Keratinocyte (primary cell): ENCODE measurements around the gene PBX4. TPM values are rescaled to one million over a fixed set of nuclear protein-coding genes. Genes with fewer than 3 reads are reported as not detected.

Source experiments
- DNase-seq: peaks from one replicate; pipeline ENCODE4 v3.0.0-alpha.2; 2011; ENCODE audit warnings: low read depth, missing footprints, low spot score
- FAIRE-seq: peaks from 2 replicates; lab custom pipeline; 2011; peaks lifted over from hg19 to GRCh38; lab: Jason Lieb, UNC
- H2AFZ ChIP-seq: 2 replicates; pipeline ENCODE4 v1.6.0; 2012; ENCODE audit warnings: low read length, control low read depth, inconsistent platforms; ENCODE audit not compliant: control insufficient read depth
- H3K27ac ChIP-seq: 2 replicates; pipeline ENCODE4 v1.5.1; 2011; ENCODE audit warnings: low read length; ENCODE audit not compliant: control insufficient read depth, insufficient read depth
- H3K27me3 ChIP-seq: 3 replicates; pipeline ENCODE4 v1.6.0; 2011; ENCODE audit warnings: low read length; ENCODE audit not compliant: control insufficient read depth, insufficient read depth; ENCODE audit errors: extremely low read depth
- H3K36me3 ChIP-seq, 2 experiments: 2 replicates in 1 of 2; 3 replicates in 1 of 2; pipeline ENCODE4 v1.5.1; 2011; ENCODE audit warnings: low read length in 2 of 2, mild to moderate bottlenecking in 1 of 2; ENCODE audit not compliant: control insufficient read depth in 2 of 2, insufficient read depth in 2 of 2; ENCODE audit errors: extremely low read depth in 1 of 2
- H3K4me1 ChIP-seq: 3 replicates; pipeline ENCODE4 v1.5.1; 2011; ENCODE audit warnings: low read length; ENCODE audit not compliant: control insufficient read depth, insufficient read depth; ENCODE audit errors: extremely low read depth
- H3K4me2 ChIP-seq: 3 replicates; pipeline ENCODE4 v1.6.0; 2011; ENCODE audit warnings: low read depth, low read length; ENCODE audit not compliant: control insufficient read depth, insufficient read depth; ENCODE audit errors: extremely low read depth
- H3K4me3 ChIP-seq, 3 experiments: fragments of 200-600 bp in 1 of 3; sonication (generic) in 1 of 3; 2 replicates in 2 of 3; 3 replicates in 1 of 3; pipeline ENCODE4 v1.5.1; 2011 to 2016; ENCODE audit warnings: low read length in 3 of 3, mild to moderate bottlenecking in 3 of 3, control low read depth in 2 of 3, inconsistent platforms in 1 of 3, low read depth in 1 of 3, mixed read lengths in 1 of 3, mixed run types in 1 of 3, moderate library complexity in 1 of 3; ENCODE audit not compliant: control insufficient read depth in 2 of 3, insufficient read depth in 2 of 3; ENCODE audit errors: extremely low read depth in 1 of 3
- H3K79me2 ChIP-seq: 2 replicates; pipeline ENCODE4 v1.6.0; 2012; ENCODE audit warnings: low read length; ENCODE audit not compliant: control insufficient read depth, insufficient read depth
- H3K9ac ChIP-seq: 3 replicates; pipeline ENCODE4 v1.6.0; 2011; ENCODE audit warnings: low read length; ENCODE audit not compliant: control insufficient read depth, insufficient read depth; ENCODE audit errors: extremely low read depth
- H3K9me1 ChIP-seq: 3 replicates; pipeline ENCODE4 v1.6.0; 2011; ENCODE audit warnings: low read length; ENCODE audit not compliant: control insufficient read depth, insufficient read depth; ENCODE audit errors: extremely low read depth
- H3K9me3 ChIP-seq: 2 replicates; pipeline ENCODE4 v1.5.1; 2012; ENCODE audit warnings: low read depth, low read length; ENCODE audit not compliant: control insufficient read depth
- H4K20me1 ChIP-seq: 3 replicates; pipeline ENCODE4 v1.6.0; 2011; ENCODE audit warnings: low read length; ENCODE audit not compliant: control insufficient read depth, insufficient read depth; ENCODE audit errors: extremely low read depth
- CTCF ChIP-seq, 3 experiments: IDR thresholded peaks in 1 of 3; conservative IDR thresholded peaks in 1 of 3; optimal IDR thresholded peaks in 1 of 3; 2 replicates in 2 of 3; 3 replicates in 1 of 3; pipeline versions ENCODE3 to v1.5.1; 2011; ENCODE audit warnings: low read length in 3 of 3, mild to moderate bottlenecking in 3 of 3, moderate library complexity in 2 of 3, control low read depth in 1 of 3, inconsistent platforms in 1 of 3; ENCODE audit not compliant: insufficient read depth in 2 of 3; ENCODE audit errors: extremely low read depth in 1 of 3
- EZH2 ChIP-seq: IDR thresholded peaks from one replicate; pipeline ENCODE4 v1.6.1; 2012; ENCODE audit warnings: inconsistent platforms, mild to moderate bottlenecking, low read length, moderate library complexity
- dilution Hi-C: fragments of 300-500 bp; cut with MboI; formaldehyde crosslinking; loops from one replicate; pipeline ENCODE4 v1.7.0; 2020; ENCODE audit warnings: low sequenced_read_pairs; ENCODE audit not compliant: extremely low pct_ligation_motif_present
- polyA plus RNA-seq, 5 experiments: library from polyadenylated mRNA; depleted of rRNA in 3 of 5; stranded (reverse) in 3 of 5; stranded (forward) in 1 of 5; unstranded in 1 of 5; fragments of >200 nt; gene quantifications; 1 replicate in 1 of 5; 2 replicates in 3 of 5; 3 replicates in 1 of 5; pipeline versions ENCODE4 v1.2.1 to v1.2.3, GENCODE V29; 2011 to 2012; ENCODE audit warnings: missing spikeins in 2 of 5, low read depth in 1 of 5, low replicate concordance in 1 of 5

Gene PBX4
- polyA plus RNA-seq, 1 donor (not counting 4 experiments of a cell fraction or from before 2014, with no cell fraction given), result 1.7 TPM

DNA sequence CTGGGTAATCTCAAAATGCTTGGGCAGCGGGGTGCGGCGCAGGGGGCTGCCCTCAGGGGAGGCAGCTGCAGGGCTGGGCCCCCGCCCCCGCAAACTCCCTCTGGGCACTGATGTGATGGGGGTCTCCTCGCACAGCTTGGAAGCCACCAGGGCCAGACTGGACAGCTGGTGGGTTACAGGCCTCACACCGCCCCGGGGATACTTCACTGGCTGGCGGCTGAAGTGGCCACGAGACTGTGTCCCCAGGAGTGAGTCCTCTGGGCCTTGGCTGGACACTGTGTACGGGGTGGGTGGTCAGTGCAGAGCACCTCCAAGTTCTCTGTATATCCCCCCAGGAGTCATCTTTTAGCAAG is 11.6 kb upstream of the PBX4 start:
- Histone ChIP-seq H3K27ac (no peak overlapping the region), H3K79me2 (peaks cover 3% of the 10 kb centered on the region), H3K4me3 (no peak overlapping the region), H3K9me3 (no peaks in the 10 kb centered on the region), H4K20me1 (peaks cover 3% of the 10 kb centered on the region), H3K4me2 (no peak overlapping the region), H3K9ac (no peak overlapping the region), H3K9me1 (no peaks in the 10 kb centered on the region), H3K27me3 (no peaks in the 10 kb centered on the region), H3K4me1 (peaks cover 5% of the 10 kb centered on the region), H2AFZ (no peak overlapping the region), H3K36me3 (peaks cover 14 to 18% of the 10 kb centered on the region in 2 experiments)
- no peak for FAIRE-seq
- no peak for TF ChIP-seq EZH2
- no peak for TF ChIP-seq CTCF (optimal IDR thresholded peaks at IDR 0.05 in 1 of 3, IDR thresholded peaks at IDR 0.05 in 1 of 3, conservative IDR thresholded peaks at IDR 0.05 in 1 of 3; ENCODE audit: extremely low read depth in 1 of 3, insufficient read depth in 2 of 3, low read length in 3 of 3)
- DNase-seq, result no peak
- dilution Hi-C loops, result no loop called here

DNA sequence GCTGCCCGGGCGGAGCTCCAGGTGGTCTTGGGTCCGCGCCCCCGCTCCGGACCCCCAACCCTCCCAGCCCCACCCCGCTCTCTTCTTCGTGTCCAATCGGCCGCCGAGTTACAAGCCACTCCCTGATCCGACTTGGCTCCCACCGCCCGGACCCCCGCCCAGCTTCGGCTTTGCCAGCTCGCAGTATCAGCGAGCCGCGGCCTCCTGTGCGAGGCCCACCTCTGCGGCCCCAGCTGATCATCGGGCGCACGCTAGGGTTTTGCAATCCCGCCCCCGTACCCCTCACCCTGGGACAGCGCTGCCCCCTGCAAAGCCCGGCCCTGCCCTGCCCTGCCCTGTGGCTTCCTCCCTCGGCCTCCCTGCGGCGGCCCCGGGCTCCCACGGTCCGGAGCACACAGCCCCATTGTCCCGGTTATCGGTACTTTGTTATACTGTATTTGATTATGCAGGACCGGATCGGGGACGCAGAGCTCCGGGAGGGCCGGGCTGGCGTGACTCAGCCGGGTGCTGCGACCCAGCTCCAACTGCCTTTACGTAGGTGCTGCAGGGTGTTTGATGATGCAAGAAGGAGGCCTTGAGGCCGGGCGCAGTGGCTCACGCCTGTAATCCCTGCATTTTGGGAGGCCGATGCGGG is 10.1 kb upstream of the PBX4 start:
- no peak for TF ChIP-seq EZH2
- no peak for TF ChIP-seq CTCF (optimal IDR thresholded peaks at IDR 0.05 in 1 of 3, IDR thresholded peaks at IDR 0.05 in 1 of 3, conservative IDR thresholded peaks at IDR 0.05 in 1 of 3; ENCODE audit: extremely low read depth in 1 of 3, insufficient read depth in 2 of 3, low read length in 3 of 3)
- peak; percentile 36 for FAIRE-seq
- H3K9me1 ChIP-seq, result no peaks in the 10 kb centered on the region
- dilution Hi-C loops, result no loop called here
- no peaks in the 10 kb centered on the region for H3K27me3 ChIP-seq
- peaks cover 5% of the 10 kb centered on the region for H3K4me1 ChIP-seq
- H3K9me3 ChIP-seq, result no peaks in the 10 kb centered on the region
- peak overlapping the region; percentile 61 to 75 (median 64) for H3K4me3 ChIP-seq
- H4K20me1 ChIP-seq, result peaks cover 3% of the 10 kb centered on the region
- H3K27ac ChIP-seq, result peak overlapping the region; percentile 69
- peak overlapping the region; percentile 52 for H2AFZ ChIP-seq
- peaks cover 4 to 7% of the 10 kb centered on the region in 2 experiments for H3K36me3 ChIP-seq
- H3K4me2 ChIP-seq, result peak overlapping the region; percentile 73
- DNase-seq, result peak; percentile 60
- H3K9ac ChIP-seq, result peak overlapping the region; percentile 79
- H3K79me2 ChIP-seq, result peaks cover 3% of the 10 kb centered on the region
